IPS-18c (cell line): ENCODE results near the gene OLFML2A.
"Not testable (repeated sequence)": the region's sequence is repeated elsewhere in the genome, so short reads cannot be mapped to it uniquely, and the experiment has no call there.

Source experiments
- H3K4me3 ChIP-seq: 2 replicates; pipeline ENCODE4 v1.7.0; 2013; ENCODE audit warnings: low read depth, mild to moderate bottlenecking, low read length, moderate library complexity; ENCODE audit not compliant: insufficient read depth
- H3K9me3 ChIP-seq: one replicate; pipeline ENCODE4 v1.6.1; 2013; ENCODE audit warnings: mild to moderate bottlenecking, low read length, moderate library complexity; ENCODE audit not compliant: control insufficient read depth, insufficient read depth

OLFML2A gene

DNA sequence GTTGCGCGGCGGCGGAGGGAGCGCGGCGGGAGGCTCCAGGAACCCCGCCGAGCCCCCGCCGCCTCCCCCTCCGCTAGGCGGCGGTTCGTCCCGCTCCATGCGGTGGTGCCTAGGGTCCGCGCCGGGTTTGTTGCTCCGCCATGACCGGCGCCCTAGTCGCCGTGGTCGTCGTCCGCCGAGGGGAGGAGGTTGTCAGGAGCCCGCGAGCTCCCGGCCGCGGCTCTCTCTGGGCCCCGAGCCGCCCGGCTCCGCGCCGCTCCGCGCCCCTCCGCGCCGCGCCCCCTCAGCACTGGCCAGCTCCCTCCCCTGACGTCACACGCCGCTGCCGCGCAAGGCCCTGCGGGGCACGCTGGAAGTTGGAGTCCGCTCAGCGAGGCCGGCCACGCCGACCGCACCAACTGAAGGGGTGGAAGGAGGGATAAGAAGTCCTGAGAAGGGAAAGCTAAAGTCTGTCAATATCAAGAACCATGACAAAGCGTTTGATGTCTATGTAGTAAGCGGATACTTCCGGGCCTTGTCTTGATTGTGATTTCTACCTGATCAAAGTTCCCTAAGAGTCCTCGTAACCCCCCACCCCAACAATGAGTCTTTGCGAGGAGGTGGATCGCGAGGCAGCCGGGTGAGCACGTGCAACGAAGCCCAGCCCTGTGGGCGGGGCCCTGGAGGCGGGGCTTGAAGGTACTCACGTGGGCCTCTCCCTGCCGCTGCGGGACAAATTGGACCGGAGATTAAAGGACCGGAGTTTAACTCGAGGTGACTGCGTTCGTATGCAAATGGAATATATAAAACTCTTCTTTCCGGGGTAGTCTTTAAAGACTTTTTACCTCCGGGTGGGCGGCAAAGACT, 5.7 kb upstream of the OLFML2A start, which contains the start of gene NR6A1:
Gene NR6A1, minus strand, starts transcription at position 291 of the 846 bp plus-strand sequence.
- Histone ChIP-seq H3K9me3 (no peaks in the 10 kb centered on the region), H3K4me3 (peak within 1 kb of the TSS; percentile 75)

DNA sequence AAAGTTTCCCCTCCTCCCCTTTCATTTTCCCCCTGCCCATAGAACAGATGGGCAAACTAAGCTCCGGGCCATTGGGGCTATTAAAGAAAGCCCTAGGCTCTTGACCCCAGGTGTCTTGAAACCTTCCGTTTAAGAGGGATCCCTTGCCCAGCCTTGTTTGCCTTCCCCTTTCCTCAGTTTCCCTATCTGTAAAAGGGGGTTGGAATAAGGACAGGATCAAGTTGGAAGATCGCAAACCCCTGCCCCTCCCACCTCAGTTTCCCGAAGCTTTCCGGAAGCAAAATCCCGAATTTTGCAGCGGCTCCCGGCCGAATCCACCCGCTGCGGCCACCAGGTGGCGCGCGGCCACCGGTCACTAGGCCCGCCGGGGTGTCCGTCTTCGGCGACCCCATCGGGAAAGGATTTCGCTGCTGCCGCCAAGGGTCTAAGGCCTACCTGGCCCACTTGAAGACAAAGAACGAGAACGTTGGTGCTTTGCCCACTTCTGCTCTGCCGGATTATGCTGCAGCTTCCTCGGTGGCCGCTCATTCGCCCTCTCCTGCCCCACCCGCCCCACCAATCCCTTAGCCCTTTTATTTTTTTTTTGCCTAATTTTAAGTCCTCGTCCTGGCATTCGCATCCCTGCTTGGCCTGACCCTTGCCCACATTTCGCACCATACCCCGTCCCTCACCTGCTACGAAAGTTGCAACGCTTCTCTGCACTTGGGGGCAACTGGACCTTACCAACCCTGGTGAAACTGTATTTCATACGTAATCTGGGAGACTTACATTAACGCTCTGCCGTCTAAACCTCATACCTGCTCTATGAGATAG, 4.9 kb upstream of the OLFML2A start:
- Histone ChIP-seq H3K9me3 (no peaks in the 10 kb centered on the region), H3K4me3 (peak overlapping the region; percentile 57)

DNA sequence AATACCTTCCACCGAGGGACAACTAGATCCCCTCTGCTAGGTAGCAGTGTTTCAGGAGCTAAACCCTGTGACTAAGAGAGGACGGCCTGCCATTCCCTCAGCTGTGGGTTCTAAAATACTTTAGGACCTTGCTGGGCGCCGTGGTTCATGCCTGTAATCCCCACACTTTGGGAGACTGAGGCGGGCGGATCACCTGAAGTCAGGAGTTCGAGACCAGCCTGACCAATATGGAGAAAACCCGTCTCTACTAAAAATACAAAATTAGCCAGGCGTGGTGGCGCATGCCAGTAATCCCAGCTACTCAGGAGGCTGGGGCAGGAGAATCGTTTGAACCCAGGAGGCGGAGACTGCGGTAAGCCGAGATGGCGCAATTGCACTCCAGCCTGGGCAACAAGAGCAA, 4.1 kb upstream of the OLFML2A start:
- not testable (repeated sequence) for H3K9me3 ChIP-seq, H3K4me3 ChIP-seq

DNA sequence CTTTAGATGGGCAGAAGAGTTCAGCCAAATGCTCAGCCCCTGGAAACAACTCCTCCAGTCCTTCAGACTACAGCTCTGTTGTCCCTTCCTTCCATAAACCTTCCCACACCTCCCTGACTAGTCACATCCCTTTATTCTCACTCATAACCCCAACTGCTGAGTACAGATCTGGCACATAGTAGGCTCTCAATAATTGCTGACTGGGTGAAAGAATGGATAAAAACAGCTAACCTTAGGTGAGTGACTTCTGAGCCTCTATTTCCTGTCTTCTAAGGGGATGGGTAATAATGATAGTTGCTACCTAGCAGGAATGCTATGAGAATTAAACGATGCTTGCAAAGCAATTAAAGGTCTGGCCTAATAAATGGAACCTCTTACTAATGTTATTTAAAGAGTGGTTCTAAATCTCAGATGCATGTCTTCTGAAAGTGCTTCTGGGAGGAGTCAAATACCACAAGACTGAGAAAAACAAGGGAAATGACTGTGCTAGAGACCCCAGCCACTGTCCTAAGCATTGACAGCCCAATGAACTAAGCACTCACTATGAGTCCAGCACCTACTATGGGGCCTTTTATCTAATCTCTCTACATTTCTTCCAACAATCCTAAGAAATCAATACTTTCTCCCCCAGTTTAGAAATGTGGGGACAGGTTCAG, 3.3 kb upstream of the OLFML2A start:
- Histone ChIP-seq H3K9me3 (no peaks in the 10 kb centered on the region), H3K4me3 (no peak overlapping the region)

DNA sequence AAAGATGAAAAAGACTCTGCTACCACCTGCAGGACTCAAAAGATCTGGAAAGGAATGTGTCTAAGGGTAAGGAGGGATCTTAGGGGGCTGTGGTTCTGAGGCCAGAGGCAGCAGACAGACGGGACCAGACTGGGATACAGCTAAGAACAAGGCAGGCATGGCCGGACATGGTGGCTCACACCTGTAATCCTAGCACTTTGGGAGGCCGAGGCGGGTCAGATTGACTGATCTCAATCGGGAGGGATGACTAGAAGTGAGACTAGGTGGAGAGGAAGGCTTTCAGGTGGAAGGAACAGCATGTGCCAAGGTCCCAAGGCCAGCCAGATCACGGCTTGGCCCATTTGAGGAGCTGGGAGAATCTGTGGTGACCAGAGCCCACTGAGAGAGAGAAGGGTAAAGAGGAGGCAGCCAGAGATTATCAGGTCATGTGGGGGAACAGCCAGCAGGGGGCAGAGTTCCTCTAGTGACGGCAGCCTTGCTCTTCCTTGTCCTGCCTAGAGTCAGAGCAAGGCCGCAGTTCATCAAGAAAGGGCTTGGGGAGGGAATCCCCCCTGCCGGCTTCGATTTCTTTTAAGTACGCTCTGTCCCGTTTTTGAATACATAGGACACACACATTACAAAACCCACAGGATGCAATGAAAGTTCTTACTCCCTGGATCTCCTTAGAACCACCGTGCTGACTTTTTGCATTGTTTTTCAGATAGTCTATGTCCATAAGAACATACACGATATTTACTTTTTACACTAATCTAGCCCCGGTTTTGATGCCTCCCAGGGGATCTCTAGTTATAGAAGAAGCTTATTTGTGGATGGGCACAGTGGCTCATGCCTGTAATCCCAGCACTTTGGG, 2.6 kb upstream of the OLFML2A start:
- H3K9me3 ChIP-seq: no peaks in the 10 kb centered on the region
- H3K4me3 ChIP-seq: no peak overlapping the region

DNA sequence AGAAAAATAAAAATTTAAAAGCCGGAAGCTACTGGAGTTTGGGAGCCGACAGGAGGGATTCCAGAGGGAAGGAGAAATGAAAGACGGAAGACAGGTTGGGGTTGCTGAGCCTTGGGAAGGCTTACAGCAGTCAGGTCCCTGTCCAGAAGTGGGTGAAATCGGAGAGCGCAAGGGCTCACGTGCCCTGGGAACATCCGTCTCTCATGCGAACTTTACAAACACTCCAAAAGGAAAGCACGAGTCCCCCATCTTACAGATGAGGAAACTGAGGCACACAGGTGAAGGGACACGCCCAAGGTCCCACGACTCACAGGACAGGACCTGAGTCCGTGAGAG, 347 bp upstream of the OLFML2A start:
- peak overlapping the region; percentile 62 for H3K4me3 ChIP-seq

DNA sequence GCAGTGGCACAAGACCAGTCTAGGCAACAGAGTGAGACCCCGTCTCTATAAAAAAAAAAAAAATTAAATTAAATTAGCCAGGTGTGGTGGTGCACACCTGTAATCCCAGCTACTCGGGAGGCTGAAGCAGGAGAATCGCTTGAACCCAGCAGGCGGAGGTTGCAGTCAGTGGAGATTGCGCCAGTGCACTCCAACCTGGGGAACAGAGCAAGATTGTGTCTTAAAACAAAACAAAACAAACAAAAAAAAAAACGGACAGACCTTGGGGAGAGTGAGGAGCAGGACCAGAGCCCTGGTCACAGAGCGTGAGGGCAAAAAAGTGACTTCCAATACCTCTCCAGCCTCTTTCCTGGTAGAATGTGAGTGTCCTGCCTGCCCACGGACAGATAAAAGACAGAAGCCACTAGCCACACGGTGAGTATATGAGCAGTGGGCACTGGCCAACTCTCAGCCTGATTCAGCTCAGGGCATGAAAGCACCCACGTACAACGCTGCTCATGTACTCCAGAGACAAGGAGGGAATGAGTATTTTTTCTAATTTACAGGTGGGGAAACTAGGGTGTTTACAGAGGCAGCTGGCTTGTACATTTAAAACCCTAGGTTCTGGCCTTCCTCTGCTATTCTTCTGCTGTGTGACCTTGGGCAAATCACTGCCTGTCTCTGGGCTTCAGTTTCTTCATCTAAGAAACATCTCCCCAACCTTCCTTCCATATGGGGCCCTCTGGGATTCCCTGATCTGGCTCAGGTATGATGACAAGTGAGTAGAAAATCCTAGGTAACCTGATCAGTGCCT, 1.8 kb downstream of the OLFML2A start:
- Histone ChIP-seq H3K9me3 (no peaks in the 10 kb centered on the region), H3K4me3 (no peak overlapping the region)

More for the DNA sequence above, 347 bp upstream of the OLFML2A start:
- H3K9me3 ChIP-seq: no peaks in the 10 kb centered on the region

DNA sequence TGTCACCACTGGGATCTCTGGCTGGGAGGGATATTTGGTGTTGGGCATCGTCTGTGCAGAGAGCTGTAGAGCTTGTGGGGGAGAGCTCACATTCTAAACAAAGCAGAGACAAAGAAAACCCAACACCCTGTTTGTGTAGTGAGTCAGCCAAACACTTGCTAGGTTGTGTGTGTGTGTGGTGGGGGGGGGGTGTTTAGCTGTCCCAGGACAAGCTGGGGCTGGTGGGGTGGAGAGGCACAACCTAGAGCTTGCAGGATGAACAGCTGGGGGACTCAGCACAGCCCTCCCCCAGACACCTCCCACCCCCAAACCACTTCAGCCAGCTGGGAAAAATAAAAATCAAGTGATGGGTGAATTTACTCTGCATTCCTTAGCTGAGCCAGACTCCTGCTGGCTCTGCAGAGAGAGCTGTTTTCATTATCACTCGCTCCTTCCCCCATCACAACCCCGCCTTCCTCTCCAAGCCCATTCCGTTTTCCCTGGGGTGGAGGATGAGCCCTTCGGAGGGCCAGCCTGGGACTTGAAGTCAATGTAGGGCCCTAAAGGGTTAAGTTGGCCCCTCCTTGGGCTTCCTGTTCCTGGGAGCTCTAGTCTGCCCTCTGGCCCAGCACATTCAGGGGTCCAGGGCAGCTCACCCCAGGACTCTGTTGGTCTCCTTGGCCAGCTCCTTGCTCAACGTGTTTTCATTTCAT, 2.6 kb downstream of the OLFML2A start:
- H3K9me3 ChIP-seq: no peaks in the 10 kb centered on the region
- no peak overlapping the region for H3K4me3 ChIP-seq

DNA sequence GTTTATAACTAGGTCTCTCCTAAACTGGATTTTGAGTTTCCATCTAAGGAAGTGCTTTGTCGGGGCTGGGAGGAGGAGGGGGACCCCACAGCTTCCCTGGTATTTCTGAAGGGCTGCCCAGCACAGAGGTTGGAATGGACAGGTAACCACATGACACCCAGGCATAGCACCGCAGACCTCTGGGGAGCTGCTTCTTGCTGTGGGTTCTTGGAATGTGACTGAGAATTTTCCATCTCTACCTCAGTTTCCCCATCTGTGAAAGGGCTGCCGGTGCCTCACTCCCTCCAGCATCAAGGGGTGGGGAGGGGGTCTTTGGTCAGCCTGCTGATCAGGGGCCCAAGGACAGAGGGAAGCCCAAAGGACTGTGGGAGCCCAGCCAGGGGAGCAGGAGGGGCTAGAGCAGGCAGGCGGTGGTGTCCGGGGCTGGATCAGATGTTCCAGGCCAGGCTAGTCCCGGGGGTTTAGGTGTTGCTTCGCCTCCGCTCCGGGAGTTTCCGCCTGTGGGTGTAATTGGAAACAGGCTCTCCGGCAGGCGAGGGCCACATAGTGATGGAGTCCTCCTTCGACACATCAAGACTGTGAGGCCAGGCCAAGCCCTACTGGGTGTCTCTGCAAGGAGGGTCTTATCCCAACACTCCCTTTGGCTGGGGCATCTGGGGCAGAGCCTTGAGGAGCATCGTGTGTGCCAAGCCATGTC, 3.3 kb downstream of the OLFML2A start:
- no peaks in the 10 kb centered on the region for H3K9me3 ChIP-seq
- H3K4me3 ChIP-seq: no peak overlapping the region

DNA sequence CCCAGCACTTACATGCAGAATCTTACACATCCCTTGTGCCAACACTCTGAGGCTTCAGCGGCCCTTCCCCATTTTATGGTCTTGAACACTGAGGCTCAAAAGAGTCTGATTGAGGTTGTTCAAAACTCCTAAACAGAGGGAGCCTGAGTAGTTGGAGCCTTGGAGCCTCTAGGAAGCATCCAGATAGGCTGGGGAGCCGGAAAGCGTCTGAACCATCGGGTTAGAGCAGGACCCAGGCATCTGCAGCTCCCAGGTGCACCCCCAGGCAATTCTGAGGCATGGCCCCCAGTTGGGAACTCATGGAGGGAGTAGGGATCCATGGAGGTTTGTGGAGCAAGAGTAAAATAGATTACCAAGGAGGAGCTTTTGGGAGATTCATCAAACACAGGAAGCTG, 3.8 kb downstream of the OLFML2A start:
- Histone ChIP-seq H3K9me3 (no peaks in the 10 kb centered on the region), H3K4me3 (no peak overlapping the region)

DNA sequence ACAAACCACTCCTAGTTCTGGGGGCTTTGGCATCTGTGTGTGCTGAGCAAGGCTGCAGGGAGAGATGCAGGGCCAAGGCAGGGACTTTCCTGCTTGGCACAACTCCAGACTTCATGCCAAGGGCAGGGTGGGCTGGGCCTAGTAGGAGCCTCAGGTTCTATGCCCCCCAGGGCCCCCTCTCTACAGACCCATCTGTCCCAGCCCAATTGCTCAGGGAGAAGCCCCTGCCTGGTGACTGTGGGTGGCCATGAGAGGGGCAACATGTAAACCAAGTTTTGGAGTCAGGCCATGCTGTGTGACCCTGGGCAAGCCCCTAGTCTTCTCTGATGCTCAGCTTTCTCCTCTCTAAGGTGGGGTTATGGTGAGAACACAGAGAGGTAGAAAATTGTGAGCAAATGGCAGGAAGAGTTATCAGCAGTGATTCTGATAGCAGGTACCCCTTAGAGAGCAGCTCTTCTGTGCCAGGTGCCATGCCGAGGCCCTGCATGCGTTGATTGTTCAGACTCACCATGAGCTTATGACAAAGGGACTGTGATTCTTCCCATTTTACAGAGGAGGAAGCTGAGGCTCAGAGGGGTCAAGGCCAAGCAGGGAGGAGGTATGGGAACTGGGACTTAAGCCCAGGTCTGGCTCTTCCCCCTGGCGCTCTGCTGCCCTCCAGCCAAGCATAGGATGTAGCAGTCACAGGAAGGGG, 5.2 kb downstream of the OLFML2A start:
- H3K4me3 ChIP-seq: no peak overlapping the region
- H3K9me3 ChIP-seq: no peaks in the 10 kb centered on the region

DNA sequence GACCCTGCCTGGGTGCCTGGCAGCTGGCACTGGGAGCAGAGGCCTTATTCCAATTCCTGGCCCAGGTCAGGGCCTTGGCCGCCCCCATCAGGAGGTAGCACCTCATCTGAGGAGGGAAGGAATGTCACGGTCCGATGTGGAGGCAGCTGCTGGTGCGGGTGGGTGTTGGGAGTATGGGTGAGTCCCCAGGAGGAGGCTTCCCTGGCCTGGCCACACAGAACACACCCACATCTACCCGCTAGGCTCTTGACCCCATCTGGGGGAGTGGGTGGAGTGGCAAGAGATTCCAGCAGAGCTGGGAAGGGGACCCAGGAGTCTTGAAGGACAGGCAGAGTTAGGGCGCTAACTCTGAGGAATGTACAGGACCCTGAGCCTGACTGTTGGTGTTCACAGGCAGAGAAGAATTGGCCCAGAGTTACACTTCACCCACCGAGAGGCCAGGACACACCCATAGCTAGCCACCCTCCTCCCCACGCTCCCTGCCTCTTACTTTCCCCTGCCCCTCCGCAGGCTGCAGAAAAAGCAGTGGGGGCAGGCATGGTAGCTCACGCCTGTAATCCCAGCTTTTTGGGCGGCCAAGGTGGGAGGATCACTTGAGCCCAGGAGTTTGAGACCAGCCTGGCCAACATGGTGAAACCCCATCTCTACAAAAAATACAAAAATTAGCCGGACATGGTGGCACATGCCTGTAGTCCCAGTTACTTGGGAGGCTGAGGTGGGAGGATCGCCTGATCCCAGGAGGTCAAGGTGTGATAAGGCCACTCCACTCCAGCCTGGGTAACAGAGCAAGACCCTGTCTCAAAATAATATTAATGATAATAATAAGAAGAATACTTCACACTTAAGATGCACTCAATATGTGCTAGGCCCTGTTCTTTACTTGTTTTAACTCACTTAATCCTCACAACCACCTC, 6.0 kb downstream of the OLFML2A start:
- Histone ChIP-seq H3K9me3 (no peaks in the 10 kb centered on the region), H3K4me3 (no peak overlapping the region)

DNA sequence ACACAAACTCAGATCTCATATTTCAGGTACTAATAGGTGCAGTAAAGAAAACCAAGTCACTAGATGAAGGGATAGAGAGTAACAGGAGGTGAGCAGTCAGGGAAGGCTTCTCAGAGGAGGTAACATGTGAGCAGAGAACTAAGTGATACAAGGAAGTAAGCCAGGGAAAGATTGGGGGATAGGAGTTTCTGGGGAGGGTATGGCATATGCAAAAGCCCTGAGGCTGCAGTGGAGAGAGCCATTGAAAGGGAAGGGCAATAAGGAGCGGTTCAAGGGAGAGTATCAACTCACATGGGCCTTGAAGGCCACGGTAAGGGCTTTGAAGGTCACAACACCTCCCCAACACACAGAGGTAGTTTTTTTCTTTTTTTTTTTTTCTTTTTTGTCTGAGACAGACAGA, 6.9 kb downstream of the OLFML2A start:
- Histone ChIP-seq H3K9me3 (no peaks in the 10 kb centered on the region), H3K4me3 (no peak overlapping the region)

DNA sequence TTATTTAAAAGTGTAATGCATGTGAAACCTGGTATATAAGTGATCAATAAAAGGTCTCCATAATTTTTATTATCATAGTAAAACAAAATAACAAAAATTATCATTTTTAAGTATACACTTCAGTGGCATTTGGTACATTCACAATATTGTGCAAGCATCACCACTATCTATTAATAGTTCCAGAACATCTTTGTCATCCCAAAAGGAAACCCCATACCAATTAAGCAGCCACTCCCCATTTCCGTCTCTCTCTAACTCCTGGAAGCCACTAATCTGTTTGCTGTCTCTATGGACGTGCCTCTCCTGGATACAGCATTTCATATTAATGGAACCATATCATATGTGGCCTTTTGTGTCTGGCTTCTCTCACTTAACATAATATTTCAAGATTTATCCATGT, 7.6 kb downstream of the OLFML2A start:
- Histone ChIP-seq H3K9me3 (no peaks in the 10 kb centered on the region), H3K4me3 (no peak overlapping the region)
